ENCODE data around the gene SLC5A11. TPM values are rescaled to one million over a fixed set of nuclear protein-coding genes. Genes with fewer than 3 reads are reported as not detected.

SLC5A11 gene
- total RNA-seq, 1 donor from 2014 or later, result 0.63 TPM

DNA sequence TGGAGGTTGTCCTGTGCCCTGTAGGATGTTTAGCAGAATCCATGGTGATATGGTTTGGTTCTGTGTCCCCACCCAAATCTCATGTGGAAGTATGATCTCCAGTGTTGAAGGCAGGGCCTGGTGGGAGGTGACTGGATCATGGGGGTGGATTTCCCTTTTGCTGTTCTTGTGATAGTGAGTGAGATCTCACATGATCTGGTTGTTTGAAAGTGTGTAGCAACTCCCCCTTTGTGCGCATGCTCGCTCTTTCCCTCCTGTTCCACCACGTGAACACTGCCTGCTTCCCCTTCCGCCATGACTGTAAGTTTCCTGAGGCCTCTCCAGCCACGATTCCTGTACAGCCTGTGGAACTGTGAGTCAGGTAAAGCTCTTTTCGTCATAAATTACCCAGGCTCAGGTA is 107.5 kb downstream of the SLC5A11 start:
- Mint-ChIP-seq H3K27me3 (no peaks in the 10 kb centered on the region), H3K27ac (no peak overlapping the region), H3K36me3 (peaks cover 35% of the 10 kb centered on the region), H3K4me1 (ENCODE audit: unreplicated experiment) (no peaks in the 10 kb centered on the region), H3K9me3 (no peaks in the 10 kb centered on the region), H3K4me3 (no peak overlapping the region)
- TF ChIP-seq, protein P1, sequence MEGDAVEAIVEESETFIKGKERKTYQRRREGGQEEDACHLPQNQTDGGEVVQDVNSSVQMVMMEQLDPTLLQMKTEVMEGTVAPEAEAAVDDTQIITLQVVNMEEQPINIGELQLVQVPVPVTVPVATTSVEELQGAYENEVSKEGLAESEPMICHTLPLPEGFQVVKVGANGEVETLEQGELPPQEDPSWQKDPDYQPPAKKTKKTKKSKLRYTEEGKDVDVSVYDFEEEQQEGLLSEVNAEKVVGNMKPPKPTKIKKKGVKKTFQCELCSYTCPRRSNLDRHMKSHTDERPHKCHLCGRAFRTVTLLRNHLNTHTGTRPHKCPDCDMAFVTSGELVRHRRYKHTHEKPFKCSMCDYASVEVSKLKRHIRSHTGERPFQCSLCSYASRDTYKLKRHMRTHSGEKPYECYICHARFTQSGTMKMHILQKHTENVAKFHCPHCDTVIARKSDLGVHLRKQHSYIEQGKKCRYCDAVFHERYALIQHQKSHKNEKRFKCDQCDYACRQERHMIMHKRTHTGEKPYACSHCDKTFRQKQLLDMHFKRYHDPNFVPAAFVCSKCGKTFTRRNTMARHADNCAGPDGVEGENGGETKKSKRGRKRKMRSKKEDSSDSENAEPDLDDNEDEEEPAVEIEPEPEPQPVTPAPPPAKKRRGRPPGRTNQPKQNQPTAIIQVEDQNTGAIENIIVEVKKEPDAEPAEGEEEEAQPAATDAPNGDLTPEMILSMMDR (conservative IDR thresholded peaks at IDR 0.05), result no peak
- no peak for DNase-seq (ENCODE audit: extremely low spot score, unreplicated experiment)

DNA sequence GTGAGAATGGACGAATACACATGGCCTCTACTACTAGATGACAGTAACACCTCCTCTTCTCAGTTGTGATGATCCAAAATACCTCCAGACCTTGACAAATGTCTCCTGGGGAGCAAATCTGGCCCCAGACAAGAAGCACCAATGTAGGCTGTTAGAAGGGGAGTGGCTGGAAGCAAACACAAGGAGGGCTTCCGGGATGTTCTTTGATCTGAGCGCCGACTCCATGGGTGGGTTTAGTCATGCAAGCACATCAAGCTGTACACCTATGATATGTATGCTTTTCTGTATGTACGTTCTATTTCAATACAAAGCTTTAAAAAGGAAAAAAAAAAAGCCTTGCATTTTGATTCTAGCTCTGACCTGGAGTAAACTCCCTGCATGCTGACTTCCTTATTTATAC is 108.0 kb downstream of the SLC5A11 start:
- Mint-ChIP-seq H3K9me3 (no peaks in the 10 kb centered on the region), H3K36me3 (peaks cover 33% of the 10 kb centered on the region), H3K4me1 (ENCODE audit: unreplicated experiment) (no peaks in the 10 kb centered on the region), H3K4me3 (no peak overlapping the region), H3K27me3 (no peaks in the 10 kb centered on the region), H3K27ac (peak overlapping the region; percentile 50)
- DNase-seq (ENCODE audit: extremely low spot score, unreplicated experiment), result no peak
- TF ChIP-seq, protein P1 (conservative IDR thresholded peaks at IDR 0.05), result no peak

DNA sequence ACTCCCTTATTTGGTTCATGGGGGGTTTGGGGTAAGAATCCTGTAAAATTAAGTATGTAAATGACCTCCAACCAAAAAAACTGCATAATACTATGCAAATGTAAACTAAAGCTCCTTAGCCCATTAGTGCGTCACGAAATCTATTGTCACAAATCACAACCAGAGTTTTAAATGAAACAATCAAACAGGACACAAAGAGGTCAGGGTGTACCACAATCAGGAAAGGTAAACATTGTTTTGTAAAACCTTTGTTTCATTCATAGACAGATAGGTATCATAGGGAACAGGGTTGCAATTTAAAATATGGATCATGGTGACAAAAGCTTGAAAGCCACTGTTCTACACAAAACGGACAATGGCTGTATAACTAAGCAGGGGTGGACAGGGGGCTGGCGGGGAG is 108.4 kb downstream of the SLC5A11 start:
- TF ChIP-seq, protein P1 (conservative IDR thresholded peaks at IDR 0.05), result no peak
- DNase-seq (ENCODE audit: extremely low spot score, unreplicated experiment), result no peak
- H3K4me1 Mint-ChIP-seq (ENCODE audit: unreplicated experiment), result no peaks in the 10 kb centered on the region
- peak overlapping the region; percentile 50 for H3K27ac Mint-ChIP-seq
- H3K36me3 Mint-ChIP-seq, result peaks cover 33% of the 10 kb centered on the region
- H3K27me3 Mint-ChIP-seq, result no peaks in the 10 kb centered on the region
- H3K9me3 Mint-ChIP-seq, result no peaks in the 10 kb centered on the region
- no peak overlapping the region for H3K4me3 Mint-ChIP-seq

DNA sequence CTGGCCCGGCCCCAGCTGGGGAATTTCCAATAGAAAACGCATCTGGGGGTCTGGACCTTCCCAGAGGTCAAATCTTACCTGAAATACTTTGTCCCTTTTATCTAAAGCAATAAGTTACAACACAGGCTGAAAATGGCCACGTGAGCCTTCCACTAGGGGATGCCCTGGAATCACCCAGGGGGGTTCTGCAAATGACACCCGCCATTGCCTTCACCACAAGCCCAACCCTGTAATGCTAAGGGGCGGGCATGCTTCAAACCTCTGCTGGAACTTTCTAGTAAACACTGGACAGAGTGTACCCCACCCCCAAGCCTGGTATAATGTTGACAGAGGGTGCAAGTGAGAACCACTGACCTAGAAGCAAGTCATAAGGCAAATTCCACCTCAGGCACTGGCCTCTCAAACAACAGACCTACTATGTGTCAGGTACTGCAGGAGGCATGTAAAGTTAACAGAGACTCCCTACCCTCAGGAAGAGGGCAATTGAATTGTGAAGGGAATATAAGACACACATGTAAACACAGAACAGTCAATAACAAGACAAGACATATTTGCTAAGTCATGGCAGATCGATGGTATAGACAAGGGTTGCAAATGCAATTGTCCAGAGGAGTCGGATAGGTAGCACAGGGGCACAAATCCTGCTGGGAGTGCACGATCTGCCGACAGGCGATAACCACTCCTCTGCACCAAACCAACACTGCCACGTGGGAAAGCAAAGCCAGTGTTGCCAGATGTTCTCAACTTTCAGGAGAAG is 110.4 kb downstream of the SLC5A11 start:
- Mint-ChIP-seq H3K4me3 (no peak overlapping the region), H3K9me3 (no peaks in the 10 kb centered on the region), H3K27me3 (no peaks in the 10 kb centered on the region), H3K36me3 (peaks cover 36% of the 10 kb centered on the region), H3K27ac (no peak overlapping the region), H3K4me1 (ENCODE audit: unreplicated experiment) (no peaks in the 10 kb centered on the region)
- DNase-seq (ENCODE audit: extremely low spot score, unreplicated experiment), result no peak
- TF ChIP-seq, protein P1 (conservative IDR thresholded peaks at IDR 0.05), result no peak

DNA sequence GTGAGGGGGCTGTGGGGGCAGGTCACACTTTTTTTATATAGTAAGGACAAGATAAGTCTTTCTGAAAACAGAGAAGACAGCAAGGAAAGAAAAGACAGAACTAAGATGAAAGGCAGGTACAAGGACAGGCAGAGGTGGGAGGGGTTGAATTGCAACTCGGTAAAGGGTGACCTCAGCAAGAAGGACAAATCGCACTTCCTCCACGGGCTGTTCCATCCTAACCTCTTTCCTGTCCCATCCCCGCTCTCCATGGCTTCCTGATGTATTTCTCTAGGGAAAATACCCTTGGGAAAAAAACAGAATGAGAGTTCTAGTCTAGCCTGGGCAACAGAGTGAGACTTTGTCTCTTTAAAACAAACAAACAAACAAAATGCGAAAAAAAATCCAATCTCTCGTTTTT is 112.1 kb downstream of the SLC5A11 start:
- Mint-ChIP-seq H3K36me3 (peaks cover 46% of the 10 kb centered on the region), H3K4me1 (ENCODE audit: unreplicated experiment) (no peaks in the 10 kb centered on the region), H3K9me3 (peaks cover 5% of the 10 kb centered on the region), H3K27me3 (no peaks in the 10 kb centered on the region), H3K4me3 (no peak overlapping the region), H3K27ac (no peak overlapping the region)
- DNase-seq (ENCODE audit: extremely low spot score, unreplicated experiment), result no peak
- TF ChIP-seq, protein P1 (conservative IDR thresholded peaks at IDR 0.05), result no peak

Other genes starting within 250 kb of the SLC5A11 start
- 40.0 and 65.9 TPM in 2 replicates for gene TNRC6A, start 116.3 kb upstream of the SLC5A11 start, total RNA-seq (ENCODE audit: low replicate concordance)
- gene ARHGAP17, start 169.4 kb downstream of the SLC5A11 start, total RNA-seq (ENCODE audit: low replicate concordance), result 72.6 and 88.0 TPM in 2 replicates

Data from type B pancreatic cell (in vitro differentiated cells).